RWPE1 (cell line): Measurements from ENCODE around the gene ITGAE.

Experiments used
- CTCF ChIA-PET: fragments of 350-600 bp; sonication (Branson Sonifier 250); formaldehyde crosslinking; extraction: SDS; loops from one replicate; lab custom pipeline; 2021; lab: Yijun Ruan, JAX
- POLR2A ChIA-PET: fragments of 400-600 bp; formaldehyde crosslinking; extraction: SDS; loops from one replicate; lab custom pipeline; 2020; ENCODE audit warnings: antibody characterized with exemption; ENCODE audit not compliant: low non-redundant PET; lab: Yijun Ruan, JAX
- DNase-seq: peaks from one replicate; pipeline ENCODE4 v3.0.0; 2012; ENCODE audit warnings: low spot score
- H3K27ac ChIP-seq: fragments of 450-650 bp; 2 replicates; pipeline ENCODE4 v1.5.1; 2017
- TF ChIP-seq, protein P1 (sequence below): fragments of 450-650 bp; conservative IDR thresholded peaks from 2 replicates; pipeline ENCODE4 v1.5.1; 2017; ENCODE audit warnings: low read depth, mild to moderate bottlenecking

The ITGAE gene

GRCh38 chr17:3683054-3683511 is 117.9 kb downstream of the ITGAE start:
- DNase-seq, result peak; percentile 67
- POLR2A ChIA-PET, result no interaction called here

GRCh38 chr17:3682033-3682432 is 119.0 kb downstream of the ITGAE start:
- POLR2A ChIA-PET, result no interaction called here
- CTCF ChIA-PET, result interaction anchor here (0.6 to 0.7 kb wide), 2 partner anchors 90 kb away, joined by 5 to 8 read pairs; no protein-coding TSS in a partner anchor
- TF ChIP-seq, protein P1, sequence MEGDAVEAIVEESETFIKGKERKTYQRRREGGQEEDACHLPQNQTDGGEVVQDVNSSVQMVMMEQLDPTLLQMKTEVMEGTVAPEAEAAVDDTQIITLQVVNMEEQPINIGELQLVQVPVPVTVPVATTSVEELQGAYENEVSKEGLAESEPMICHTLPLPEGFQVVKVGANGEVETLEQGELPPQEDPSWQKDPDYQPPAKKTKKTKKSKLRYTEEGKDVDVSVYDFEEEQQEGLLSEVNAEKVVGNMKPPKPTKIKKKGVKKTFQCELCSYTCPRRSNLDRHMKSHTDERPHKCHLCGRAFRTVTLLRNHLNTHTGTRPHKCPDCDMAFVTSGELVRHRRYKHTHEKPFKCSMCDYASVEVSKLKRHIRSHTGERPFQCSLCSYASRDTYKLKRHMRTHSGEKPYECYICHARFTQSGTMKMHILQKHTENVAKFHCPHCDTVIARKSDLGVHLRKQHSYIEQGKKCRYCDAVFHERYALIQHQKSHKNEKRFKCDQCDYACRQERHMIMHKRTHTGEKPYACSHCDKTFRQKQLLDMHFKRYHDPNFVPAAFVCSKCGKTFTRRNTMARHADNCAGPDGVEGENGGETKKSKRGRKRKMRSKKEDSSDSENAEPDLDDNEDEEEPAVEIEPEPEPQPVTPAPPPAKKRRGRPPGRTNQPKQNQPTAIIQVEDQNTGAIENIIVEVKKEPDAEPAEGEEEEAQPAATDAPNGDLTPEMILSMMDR, result no peak
- no peak overlapping the region for H3K27ac ChIP-seq
- DNase-seq, result no peak

More at GRCh38 chr17:3683054-3683511, 117.9 kb downstream of the ITGAE start:
- CTCF ChIA-PET, result interaction anchor here (0.6 to 0.7 kb wide), 3 partner anchors 11 to 73 kb away, joined by 3 to 5 read pairs (median 4); no protein-coding TSS in a partner anchor
- TF ChIP-seq, protein P1, result peak; percentile 89
- H3K27ac ChIP-seq, result no peak overlapping the region

GRCh38 chr17:3681565-3681964 is 119.4 kb downstream of the ITGAE start:
- no peak for DNase-seq
- CTCF ChIA-PET, result interaction anchor here (0.6 to 0.7 kb wide), 2 partner anchors 89 to 90 kb away, joined by 5 to 8 read pairs; no protein-coding TSS in a partner anchor
- H3K27ac ChIP-seq, result no peak overlapping the region
- TF ChIP-seq, protein P1, result no peak
- POLR2A ChIA-PET, result no interaction called here

DNA sequence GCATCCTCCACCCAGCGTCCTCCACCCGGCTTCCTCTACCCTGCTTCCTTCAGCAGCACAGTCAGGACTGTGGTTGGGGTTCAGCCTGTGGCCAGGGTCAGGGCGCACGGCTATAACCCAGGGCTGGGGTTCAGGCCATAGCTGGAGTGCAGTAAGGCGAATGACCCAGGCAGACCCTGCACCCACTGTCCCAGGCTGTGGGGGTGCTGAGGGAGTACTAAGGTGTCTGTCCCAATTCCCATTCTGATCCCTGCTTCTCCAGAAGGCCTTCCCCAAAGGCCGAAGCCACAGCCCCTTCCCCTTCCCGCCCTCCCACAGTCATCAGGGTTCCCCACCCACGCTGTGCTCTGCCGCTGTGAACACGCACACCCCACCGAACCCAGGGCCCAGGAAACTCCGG is 119.9 kb downstream of the ITGAE start:
- H3K27ac ChIP-seq, result no peak overlapping the region
- ChIA-PET CTCF (no interaction called here), POLR2A (no interaction called here)
- DNase-seq, result no peak
- TF ChIP-seq, protein P1, result no peak

DNA sequence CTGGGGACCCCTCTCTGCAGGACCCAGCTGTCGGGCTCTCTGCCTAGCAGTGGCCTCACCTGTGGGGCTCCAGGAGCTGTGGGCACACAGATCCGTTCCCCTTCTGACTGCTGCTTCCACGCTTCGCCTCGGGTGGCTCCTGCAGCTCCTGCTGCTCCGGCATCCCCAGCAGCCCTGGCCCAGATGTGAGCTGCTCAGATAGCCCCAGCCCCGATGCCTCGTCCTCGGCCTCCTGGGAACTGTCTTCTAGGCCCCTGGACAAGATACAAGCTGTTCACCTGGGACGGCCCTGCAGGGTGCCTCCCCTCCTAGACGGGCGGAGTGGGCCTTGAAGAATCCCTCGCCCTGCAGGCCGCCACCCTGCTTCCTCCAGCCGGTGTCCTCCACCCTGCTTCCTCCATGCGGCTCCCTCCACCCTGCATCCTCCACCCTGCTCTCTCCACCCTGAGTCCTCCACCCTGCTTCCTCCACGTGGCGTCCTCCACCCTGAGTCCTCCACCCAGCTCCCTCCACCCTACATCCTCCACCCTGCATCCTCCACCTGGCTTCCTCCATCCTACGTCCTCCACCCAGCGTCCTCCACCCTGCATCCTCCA is 121.4 kb downstream of the ITGAE start:
- POLR2A ChIA-PET, result no interaction called here
- H3K27ac ChIP-seq, result peak overlapping the region; percentile 75
- TF ChIP-seq, protein P1, result no peak
- DNase-seq, result no peak
- CTCF ChIA-PET, result no interaction called here

GRCh38 chr17:3678821-3679530 is 122.0 kb downstream of the ITGAE start:
- TF ChIP-seq, protein P1, result no peak
- DNase-seq, result no peak
- CTCF ChIA-PET, result no interaction called here
- H3K27ac ChIP-seq, result peak overlapping the region; percentile 75
- POLR2A ChIA-PET, result interaction anchor here (0.6 kb wide), 1 partner anchor 846 kb away, joined by 3 read pairs; no protein-coding TSS in a partner anchor
